Naive thymus-derived CD4-positive, alpha-beta T cell (primary cell): ENCODE results near the gene SLC29A2. TPM values are rescaled to one million over a fixed set of nuclear protein-coding genes. Genes with fewer than 3 reads are reported as not detected.

Source experiments
- ATAC-seq: fragments of 150-1000 bp; cut with Tn5 transposase; 2 replicates; pipeline ENCODE4 v1.10.0; 2021; ENCODE audit warnings: mild to moderate bottlenecking, moderate library complexity
- CTCF ChIA-PET: fragments of 350-600 bp; sonication (Branson Sonifier 250); formaldehyde crosslinking; loops from one replicate; lab custom pipeline; 2021; ENCODE audit warnings: antibody characterized with exemption; lab: Charles Lee
- POLR2A ChIA-PET: fragments of 350-600 bp; sonication (Branson Sonifier 250); formaldehyde crosslinking; loops from one replicate; lab custom pipeline; 2021; ENCODE audit warnings: antibody characterized with exemption, inconsistent platforms; lab: Charles Lee
- DNase-seq, 9 donors: peaks; one replicate each; pipeline versions ENCODE4 v3.0.0 to v3.0.0-alpha.2; 2020 to 2022; ENCODE audit warnings: mixed read lengths in 1 of 9
- H3K27ac ChIP-seq: one replicate; pipeline ENCODE4 v1.7.0; 2013; ENCODE audit warnings: mild to moderate bottlenecking, low read depth, low read length, moderate library complexity
- H3K27me3 ChIP-seq, 2 donors: one replicate each; pipeline ENCODE4 v1.7.0; 2013; ENCODE audit warnings: low read length in 2 of 2, mild to moderate bottlenecking in 2 of 2, moderate library complexity in 2 of 2; ENCODE audit not compliant: control insufficient read depth in 2 of 2, insufficient read depth in 2 of 2
- H3K36me3 ChIP-seq, 3 experiments: 1 replicate in 2 of 3; 2 replicates in 1 of 3; pipeline ENCODE4 v1.7.0; 2013; ENCODE audit warnings: low read length in 3 of 3, mild to moderate bottlenecking in 3 of 3, moderate library complexity in 1 of 3; ENCODE audit not compliant: insufficient read depth in 3 of 3, control insufficient read depth in 2 of 3
- H3K4me1 ChIP-seq, 2 donors: one replicate each; pipeline ENCODE4 v1.7.0; 2013; ENCODE audit warnings: low read length in 2 of 2, mild to moderate bottlenecking in 2 of 2, moderate library complexity in 1 of 2; ENCODE audit not compliant: control insufficient read depth in 2 of 2, insufficient read depth in 2 of 2
- H3K4me3 ChIP-seq: 2 replicates; pipeline ENCODE4 v1.7.0; 2013; ENCODE audit warnings: mild to moderate bottlenecking, low read length
- H3K9me3 ChIP-seq, 3 experiments: 1 replicate in 2 of 3; 2 replicates in 1 of 3; pipeline ENCODE4 v1.7.0; 2013; ENCODE audit warnings: low read length in 3 of 3; ENCODE audit not compliant: control insufficient read depth in 2 of 3
- H3K27ac Mint-ChIP-seq, 9 donors: one replicate each; pipeline ENCODE4 v1.8.0; 2020 to 2022; ENCODE audit warnings: mixed read lengths in 9 of 9, mild to moderate bottlenecking in 8 of 9, moderate library complexity in 5 of 9, inconsistent platforms in 2 of 9
- H3K27me3 Mint-ChIP-seq, 5 donors: one replicate each; pipeline ENCODE4 v1.8.0; 2021 to 2022; ENCODE audit warnings: mixed read lengths in 5 of 5, mild to moderate bottlenecking in 1 of 5
- H3K36me3 Mint-ChIP-seq, 5 donors: one replicate each; pipeline ENCODE4 v1.8.0; 2020 to 2022; ENCODE audit warnings: mixed read lengths in 5 of 5, mild to moderate bottlenecking in 3 of 5, inconsistent platforms in 1 of 5
- H3K4me1 Mint-ChIP-seq, 7 donors: one replicate each; pipeline ENCODE4 v1.8.0; 2020 to 2022; ENCODE audit warnings: mixed read lengths in 7 of 7, mild to moderate bottlenecking in 3 of 7, inconsistent platforms in 1 of 7
- H3K4me3 Mint-ChIP-seq, 10 donors: one replicate each; pipeline ENCODE4 v1.8.0; 2020 to 2022; ENCODE audit warnings: mild to moderate bottlenecking in 10 of 10, mixed read lengths in 10 of 10, moderate library complexity in 6 of 10, inconsistent platforms in 2 of 10
- H3K9me3 Mint-ChIP-seq, 11 donors: one replicate each; pipeline ENCODE4 v1.8.0; 2020 to 2022; ENCODE audit warnings: mixed read lengths in 11 of 11, mild to moderate bottlenecking in 4 of 11, inconsistent platforms in 1 of 11, moderate library complexity in 1 of 11
- intact Hi-C, 2 donors: fragments of 100-400 bp; cut with micrococcal nuclease; formaldehyde crosslinking; loops; one replicate each; pipeline ENCODE4 v1.15.1; 2023
- polyA plus RNA-seq, 2 donors: library from polyadenylated mRNA; unstranded; fragments of 300-500 nt; fragmentation: Illumina TruSeq; gene quantifications; one replicate each; pipeline ENCODE4 v1.2.3, GENCODE V29; 2021
- total RNA-seq, 6 experiments: library from RNA in 5 of 6; stranded (reverse) in 5 of 6; gene quantifications; 1 replicate in 5 of 6; 2 replicates in 1 of 6; pipeline ENCODE4 v1.2.3 and lab custom pipeline; 2021 to 2026

Gene SLC29A2
- total and polyA plus RNA-seq, 7 experiments from 2014 or later = 2.7 to 18.9 (median 7.0) TPM

GRCh38 chr11:66343176-66343575, 28.4 kb downstream of the SLC29A2 start:
- peaks cover 5 to 52% (median 10%) of the 10 kb centered on the region in 3 experiments for H3K36me3 ChIP-seq
- intact Hi-C loops = no loop called here
- H3K4me1 ChIP-seq = peaks cover 27 to 33% of the 10 kb centered on the region in 2 donors
- no peak overlapping the region for H3K4me3 ChIP-seq
- peak overlapping the region; percentile 94 to 98 (median 96) for H3K4me3 Mint-ChIP-seq
- H3K36me3 Mint-ChIP-seq = peaks cover 14 to 20% (median 16%) of the 10 kb centered on the region in 5 donors
- no peak overlapping the region for H3K27ac ChIP-seq
- DNase-seq (no peak), ATAC-seq (no peak)
- ChIA-PET CTCF (interaction anchor here (2.0 to 5.7 kb wide), 3 partner anchors 18 to 46 kb away, joined by 4 to 40 read pairs (median 11); no protein-coding TSS in a partner anchor), POLR2A (interaction anchor here (6.3 to 7.8 kb wide), 2 partner anchors 27 to 31 kb away, joined by 58 to 68 read pairs; partner anchors contain the start of gene SLC29A2)
- H3K9me3 Mint-ChIP-seq = peaks cover 0 to 10% (median 0%) of the 10 kb centered on the region in 11 donors
- no peaks in the 10 kb centered on the region for H3K9me3 ChIP-seq
- H3K27me3 Mint-ChIP-seq = peaks cover 0 to 4% (median 0%) of the 10 kb centered on the region in 5 donors
- peaks cover 25 to 59% (median 44%) of the 10 kb centered on the region in 7 donors for H3K4me1 Mint-ChIP-seq
- no peaks in the 10 kb centered on the region for H3K27me3 ChIP-seq
- peak overlapping the region in 8 of 9 donors; percentile 18 to 97 (median 78) for H3K27ac Mint-ChIP-seq

GRCh38 chr11:66341502-66342126, 29.9 kb downstream of the SLC29A2 start:
- Mint-ChIP-seq H3K27ac (peak overlapping the region in 2 of 9 donors; percentile 56 to 60), H3K4me3 (peak overlapping the region in 2 of 10 donors; percentile 21 to 59), H3K27me3 (no peaks in the 10 kb centered on the region), H3K4me1 (peaks cover 25 to 57% (median 42%) of the 10 kb centered on the region in 7 donors), H3K36me3 (peaks cover 13 to 20% (median 14%) of the 10 kb centered on the region in 5 donors), H3K9me3 (peaks cover 0 to 4% (median 0%) of the 10 kb centered on the region in 11 donors)
- Histone ChIP-seq H3K27ac (no peak overlapping the region), H3K4me1 (peaks cover 25 to 30% of the 10 kb centered on the region in 2 donors), H3K27me3 (no peaks in the 10 kb centered on the region), H3K9me3 (no peaks in the 10 kb centered on the region), H3K4me3 (no peak overlapping the region), H3K36me3 (peaks cover 5 to 65% (median 10%) of the 10 kb centered on the region in 3 experiments)
- no peak for DNase-seq
- POLR2A ChIA-PET = interaction anchor here (0.8 kb wide), 1 partner anchor 10 kb away, joined by 3 read pairs; no protein-coding TSS in a partner anchor
- intact Hi-C loops = no loop called here
- CTCF ChIA-PET = interaction anchor here (1.4 to 5.7 kb wide), 2 partner anchors 29 to 47 kb away, joined by 4 to 40 read pairs; no protein-coding TSS in a partner anchor
- ATAC-seq = no peak

DNA sequence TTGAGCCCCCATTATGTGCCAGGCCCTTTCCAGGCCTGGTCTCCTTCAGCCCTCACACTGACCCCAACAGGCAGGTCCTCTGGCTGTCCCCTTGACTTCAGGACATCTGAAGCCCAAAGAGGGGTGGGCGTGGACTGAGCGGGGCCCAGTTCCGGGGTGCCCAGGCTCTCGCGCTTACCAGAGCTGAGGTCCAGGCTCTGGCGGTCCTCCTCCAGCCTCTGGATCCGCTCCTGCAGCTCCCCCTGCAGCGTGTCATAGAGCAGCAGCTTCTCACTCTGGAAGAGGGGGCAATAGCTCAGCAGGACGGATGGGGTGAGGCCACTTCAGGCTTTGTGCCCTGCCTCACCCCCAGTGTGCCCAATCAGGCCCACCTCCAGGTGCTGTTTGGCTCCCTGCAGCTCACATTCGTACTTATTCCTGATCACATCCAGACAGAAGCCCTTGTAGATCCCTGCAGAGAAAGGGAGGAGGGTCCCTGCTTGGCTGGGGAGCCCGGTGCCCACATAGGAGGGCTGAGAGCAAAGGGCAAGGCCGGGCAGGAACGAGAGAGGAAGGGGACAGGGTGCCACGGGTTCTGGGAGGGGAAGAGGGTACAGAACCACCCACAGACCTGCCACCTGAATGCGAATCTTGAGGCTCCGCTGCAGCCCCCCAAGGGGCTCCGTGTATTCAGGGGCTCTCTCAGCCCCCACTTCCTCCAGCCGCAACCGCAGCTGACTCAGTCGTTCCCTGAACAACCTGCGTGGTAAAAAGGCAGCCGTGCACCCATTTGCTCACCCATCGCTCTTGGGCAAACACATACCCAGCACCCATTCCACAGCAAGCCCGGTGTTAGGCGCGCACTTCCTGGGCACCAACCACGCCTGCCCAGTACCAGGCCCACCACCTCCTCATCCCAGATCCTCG, 30.7 kb downstream of the SLC29A2 start:
- Mint-ChIP-seq H3K4me1 (peaks cover 25 to 56% (median 43%) of the 10 kb centered on the region in 7 donors), H3K27me3 (peaks cover 0 to 2% (median 0%) of the 10 kb centered on the region in 5 donors), H3K9me3 (peaks cover 0 to 4% (median 0%) of the 10 kb centered on the region in 11 donors), H3K27ac (no peak overlapping the region), H3K36me3 (peaks cover 13 to 20% (median 14%) of the 10 kb centered on the region in 5 donors), H3K4me3 (no peak overlapping the region)
- ChIA-PET POLR2A (interaction anchor here (0.6 kb wide), 1 partner anchor 17 kb away, joined by 3 read pairs; no protein-coding TSS in a partner anchor), CTCF (interaction anchor here (0.6 to 5.7 kb wide), 3 partner anchors 12 to 347 kb away, joined by 3 to 40 read pairs (median 5); no protein-coding TSS in a partner anchor)
- no peak overlapping the region for H3K4me3 ChIP-seq
- ATAC-seq = no peak
- no peaks in the 10 kb centered on the region for H3K27me3 ChIP-seq
- H3K4me1 ChIP-seq = peaks cover 27 to 28% of the 10 kb centered on the region in 2 donors
- DNase-seq = no peak
- H3K9me3 ChIP-seq = no peaks in the 10 kb centered on the region
- H3K27ac ChIP-seq = no peak overlapping the region
- intact Hi-C loops = no loop called here
- H3K36me3 ChIP-seq = peaks cover 5 to 65% (median 10%) of the 10 kb centered on the region in 3 experiments

GRCh38 chr11:66339686-66340483, 31.7 kb downstream of the SLC29A2 start:
- Histone ChIP-seq H3K27ac (no peak overlapping the region), H3K27me3 (no peaks in the 10 kb centered on the region), H3K36me3 (peaks cover 5 to 65% (median 10%) of the 10 kb centered on the region in 3 experiments), H3K4me3 (no peak overlapping the region), H3K4me1 (peaks cover 21 to 26% of the 10 kb centered on the region in 2 donors), H3K9me3 (no peaks in the 10 kb centered on the region)
- ChIA-PET CTCF (interaction anchor here (0.6 to 1.0 kb wide), 2 partner anchors 11 to 346 kb away, joined by 3 to 5 read pairs; no protein-coding TSS in a partner anchor), POLR2A (interaction anchor here (0.6 kb wide), 1 partner anchor 18 kb away, joined by 3 read pairs; no protein-coding TSS in a partner anchor)
- no peak for ATAC-seq
- H3K27me3 Mint-ChIP-seq = peaks cover 0 to 2% (median 0%) of the 10 kb centered on the region in 5 donors
- no peak for DNase-seq
- peaks cover 18 to 52% (median 34%) of the 10 kb centered on the region in 7 donors for H3K4me1 Mint-ChIP-seq
- peak overlapping the region in 1 of 10 donors; percentile 29 for H3K4me3 Mint-ChIP-seq
- no peak overlapping the region for H3K27ac Mint-ChIP-seq
- intact Hi-C loops = no loop called here
- H3K9me3 Mint-ChIP-seq = peaks cover 0 to 1% (median 0%) of the 10 kb centered on the region in 11 donors
- H3K36me3 Mint-ChIP-seq = peaks cover 13 to 20% (median 14%) of the 10 kb centered on the region in 5 donors

DNA sequence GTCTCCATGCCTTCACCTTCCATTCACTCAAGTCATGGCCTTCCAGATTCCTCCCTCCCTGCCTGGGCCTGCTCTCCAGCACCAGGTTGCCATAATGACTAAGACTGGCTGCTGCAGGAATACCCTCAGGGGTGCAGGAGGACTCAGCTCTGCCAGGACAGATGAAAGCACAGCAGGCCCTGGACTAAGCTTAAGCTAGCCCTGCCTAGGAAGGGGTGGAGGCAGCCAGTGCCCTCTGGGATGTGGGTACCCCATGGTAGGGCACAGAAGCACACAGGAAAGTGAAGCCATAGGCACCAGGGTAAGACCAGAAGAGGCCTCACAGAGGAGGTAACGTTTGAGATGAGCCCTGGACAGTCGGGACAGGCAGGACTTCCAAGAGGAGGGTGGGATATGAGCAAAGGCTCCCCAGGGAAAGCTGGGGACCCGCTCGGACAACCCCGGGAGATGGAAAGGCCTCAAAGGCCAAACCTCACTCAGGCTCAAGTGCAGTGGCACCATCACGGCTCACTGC, 32.3 kb downstream of the SLC29A2 start:
- ChIA-PET POLR2A (no interaction called here), CTCF (no interaction called here)
- Histone ChIP-seq H3K27me3 (no peaks in the 10 kb centered on the region), H3K36me3 (peaks cover 5 to 59% (median 10%) of the 10 kb centered on the region in 3 experiments), H3K4me1 (peaks cover 18 to 25% of the 10 kb centered on the region in 2 donors), H3K9me3 (no peaks in the 10 kb centered on the region), H3K27ac (no peak overlapping the region), H3K4me3 (no peak overlapping the region)
- peaks cover 0 to 2% (median 0%) of the 10 kb centered on the region in 5 donors for H3K27me3 Mint-ChIP-seq
- H3K27ac Mint-ChIP-seq = peak overlapping the region in 2 of 9 donors; percentile 32 to 51
- H3K36me3 Mint-ChIP-seq = peaks cover 11 to 20% (median 14%) of the 10 kb centered on the region in 5 donors
- no peaks in the 10 kb centered on the region for H3K9me3 Mint-ChIP-seq
- H3K4me1 Mint-ChIP-seq = peaks cover 15 to 45% (median 30%) of the 10 kb centered on the region in 7 donors
- DNase-seq (no peak), ATAC-seq (no peak)
- peak overlapping the region in 2 of 10 donors; percentile 31 to 48 for H3K4me3 Mint-ChIP-seq
- intact Hi-C loops = no loop called here
